PFSK-1 (cell line): ENCODE measurements around the gene FNBP1.

Experiments
- FOXP2 ChIP-seq: optimal IDR thresholded peaks from 2 replicates; pipeline ENCODE3; 2011; ENCODE audit warnings: borderline replicate concordance, control low read depth, inconsistent platforms; ENCODE audit not compliant: insufficient read depth; ENCODE audit errors: extremely low read length, extremely low read depth
- POLR2AphosphoS5 ChIP-seq: IDR thresholded peaks from 2 replicates; pipeline ENCODE4 v1.6.1; 2012; ENCODE audit warnings: low read depth, mild to moderate bottlenecking, control low read depth, low read length, moderate library complexity
- SIN3A ChIP-seq: IDR thresholded peaks from 2 replicates; pipeline ENCODE4 v1.6.1; 2012; ENCODE audit warnings: mild to moderate bottlenecking, low read length, moderate library complexity, borderline replicate concordance; ENCODE audit not compliant: insufficient read depth
- TAF1 ChIP-seq: IDR thresholded peaks from 2 replicates; pipeline ENCODE4 v1.6.1; 2012; ENCODE audit warnings: low read length, control low read depth, borderline replicate concordance; ENCODE audit not compliant: insufficient read depth
- TF ChIP-seq, protein P1 (sequence below), 2 experiments: IDR thresholded peaks; 2 replicates each; pipeline versions ENCODE4 v1.6.1 to v1.8.0; 2011 to 2012; ENCODE audit warnings: low read depth in 2 of 2, low read length in 2 of 2, control low read depth in 1 of 2, inconsistent platforms in 1 of 2, mild to moderate bottlenecking in 1 of 2, moderate library complexity in 1 of 2; ENCODE audit not compliant: insufficient read depth in 1 of 2

GRCh38 chr9:130023994-130024596 lies 18.9 kb downstream of the FNBP1 start:
- no peak for TF ChIP-seq POLR2AphosphoS5
- TF ChIP-seq, protein P1, sequence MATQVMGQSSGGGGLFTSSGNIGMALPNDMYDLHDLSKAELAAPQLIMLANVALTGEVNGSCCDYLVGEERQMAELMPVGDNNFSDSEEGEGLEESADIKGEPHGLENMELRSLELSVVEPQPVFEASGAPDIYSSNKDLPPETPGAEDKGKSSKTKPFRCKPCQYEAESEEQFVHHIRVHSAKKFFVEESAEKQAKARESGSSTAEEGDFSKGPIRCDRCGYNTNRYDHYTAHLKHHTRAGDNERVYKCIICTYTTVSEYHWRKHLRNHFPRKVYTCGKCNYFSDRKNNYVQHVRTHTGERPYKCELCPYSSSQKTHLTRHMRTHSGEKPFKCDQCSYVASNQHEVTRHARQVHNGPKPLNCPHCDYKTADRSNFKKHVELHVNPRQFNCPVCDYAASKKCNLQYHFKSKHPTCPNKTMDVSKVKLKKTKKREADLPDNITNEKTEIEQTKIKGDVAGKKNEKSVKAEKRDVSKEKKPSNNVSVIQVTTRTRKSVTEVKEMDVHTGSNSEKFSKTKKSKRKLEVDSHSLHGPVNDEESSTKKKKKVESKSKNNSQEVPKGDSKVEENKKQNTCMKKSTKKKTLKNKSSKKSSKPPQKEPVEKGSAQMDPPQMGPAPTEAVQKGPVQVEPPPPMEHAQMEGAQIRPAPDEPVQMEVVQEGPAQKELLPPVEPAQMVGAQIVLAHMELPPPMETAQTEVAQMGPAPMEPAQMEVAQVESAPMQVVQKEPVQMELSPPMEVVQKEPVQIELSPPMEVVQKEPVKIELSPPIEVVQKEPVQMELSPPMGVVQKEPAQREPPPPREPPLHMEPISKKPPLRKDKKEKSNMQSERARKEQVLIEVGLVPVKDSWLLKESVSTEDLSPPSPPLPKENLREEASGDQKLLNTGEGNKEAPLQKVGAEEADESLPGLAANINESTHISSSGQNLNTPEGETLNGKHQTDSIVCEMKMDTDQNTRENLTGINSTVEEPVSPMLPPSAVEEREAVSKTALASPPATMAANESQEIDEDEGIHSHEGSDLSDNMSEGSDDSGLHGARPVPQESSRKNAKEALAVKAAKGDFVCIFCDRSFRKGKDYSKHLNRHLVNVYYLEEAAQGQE (IDR thresholded peaks at IDR 0.05; ENCODE audit: insufficient read depth in 1 of 2, low read depth in 2 of 2, low read length in 2 of 2), result no peak
- TF ChIP-seq TAF1, result no peak
- no peak for TF ChIP-seq SIN3A
- TF ChIP-seq FOXP2, result no peak
